Endothelial cell of umbilical vein (primary cell): ENCODE results near the gene SLC12A7. TPM values are rescaled to one million over a fixed set of nuclear protein-coding genes. Genes with fewer than 3 reads are reported as not detected.

ENCODE experiments used
- BruUV-seq: library from RNA; stranded (reverse); fragments of 400-500 nt; replicated peaks from 2 replicates; lab custom pipeline; 2021; lab: Mats Ljungman, UMichigan
- CTCF ChIA-PET: fragments of 300-600, 350-600 bp; sonication (Branson Sonifier 250); formaldehyde crosslinking; loops from one replicate; lab custom pipeline; 2021; ENCODE audit warnings: antibody characterized with exemption, inconsistent platforms; lab: Charles Lee
- POLR2A ChIA-PET: fragments of 300-600, 350-600 bp; sonication (Branson Sonifier 250); formaldehyde crosslinking; loops from one replicate; lab custom pipeline; 2021; ENCODE audit warnings: antibody characterized with exemption, inconsistent platforms; lab: Charles Lee
- DNase-seq: peaks from one replicate; pipeline ENCODE4 v3.0.0-alpha.2; 2011; ENCODE audit warnings: low read depth, low spot score
- FAIRE-seq: peaks from 2 replicates; lab custom pipeline; 2011; peaks lifted over from hg19 to GRCh38; lab: Jason Lieb, UNC
- H2AFZ ChIP-seq: 2 replicates; pipeline ENCODE4 v1.6.0; 2012; ENCODE audit warnings: low read depth, low read length, control low read depth, inconsistent platforms
- H3K27ac ChIP-seq: 2 replicates; pipeline ENCODE4 v1.5.1; 2011; ENCODE audit warnings: low read depth, mild to moderate bottlenecking, control low read depth, low read length, moderate library complexity; ENCODE audit not compliant: insufficient read depth
- H3K27me3 ChIP-seq, 2 experiments: 2 replicates each; pipeline versions ENCODE4 v1.6.0 to v1.6.1; 2011; ENCODE audit warnings: low read length in 2 of 2, mixed read lengths in 1 of 2; ENCODE audit not compliant: control insufficient read depth in 2 of 2, insufficient read depth in 2 of 2
- H3K36me3 ChIP-seq, 2 experiments: 2 replicates in 1 of 2; 3 replicates in 1 of 2; pipeline ENCODE4 v1.5.1; 2011; ENCODE audit warnings: low read length in 2 of 2, mild to moderate bottlenecking in 1 of 2, moderate library complexity in 1 of 2; ENCODE audit not compliant: control insufficient read depth in 2 of 2, insufficient read depth in 2 of 2; ENCODE audit errors: extremely low read depth in 1 of 2
- H3K4me1 ChIP-seq: 3 replicates; pipeline ENCODE4 v1.5.1; 2011; ENCODE audit warnings: mild to moderate bottlenecking, low read length; ENCODE audit not compliant: control insufficient read depth, insufficient read depth; ENCODE audit errors: extremely low read depth
- H3K4me2 ChIP-seq: 2 replicates; pipeline ENCODE4 v1.6.1; 2011; ENCODE audit warnings: low read length, control low read depth, mixed read lengths; ENCODE audit not compliant: insufficient read depth
- H3K4me3 ChIP-seq, 3 experiments: fragments of 200-600 bp in 1 of 3; sonication (generic), shearing (Covaris generic) in 1 of 3; replicated peaks in 1 of 3; 2 replicates each; pipeline ENCODE4 v1.5.1; 2011 to 2016; ENCODE audit warnings: control low read depth in 3 of 3, low read length in 3 of 3, mild to moderate bottlenecking in 2 of 3, inconsistent platforms in 1 of 3, low read depth in 1 of 3, moderate library complexity in 1 of 3; ENCODE audit not compliant: insufficient read depth in 1 of 3
- H3K79me2 ChIP-seq: 2 replicates; pipeline ENCODE4 v1.6.0; 2012; ENCODE audit warnings: low read length, inconsistent platforms; ENCODE audit not compliant: control insufficient read depth, insufficient read depth
- H3K9ac ChIP-seq: replicated peaks from 2 replicates; pipeline ENCODE3; 2011; ENCODE audit warnings: low read length, control low read depth; ENCODE audit not compliant: insufficient read depth; ENCODE audit errors: extremely low read depth
- H3K9me1 ChIP-seq: replicated peaks from 3 replicates; pipeline ENCODE4 v1.6.0; 2011; ENCODE audit warnings: mild to moderate bottlenecking, low read length; ENCODE audit not compliant: control insufficient read depth, insufficient read depth; ENCODE audit errors: extremely low read depth
- H3K9me3 ChIP-seq: replicated peaks from 2 replicates; pipeline ENCODE4 v1.5.1; 2012; ENCODE audit warnings: low read length, inconsistent platforms; ENCODE audit not compliant: control insufficient read depth, insufficient read depth
- H4K20me1 ChIP-seq: replicated peaks from 2 replicates; pipeline ENCODE3; 2011; ENCODE audit warnings: mild to moderate bottlenecking, low read length; ENCODE audit not compliant: control insufficient read depth, insufficient read depth; ENCODE audit errors: extremely low read depth
- EZH2 ChIP-seq: IDR thresholded peaks from 2 replicates; pipeline ENCODE4 v1.6.1; 2012; ENCODE audit warnings: borderline replicate concordance, low read depth, mild to moderate bottlenecking, moderate library complexity, low read length, inconsistent platforms; ENCODE audit not compliant: severe bottlenecking
- FOS ChIP-seq: IDR thresholded peaks from 2 replicates; pipeline ENCODE4 v1.6.1; 2011; ENCODE audit warnings: mild to moderate bottlenecking, low read length, moderate library complexity, borderline replicate concordance; ENCODE audit not compliant: insufficient read depth
- GATA2 ChIP-seq: IDR thresholded peaks from 2 replicates; pipeline ENCODE4 v1.7.0; 2011; ENCODE audit warnings: low read depth, mild to moderate bottlenecking, moderate library complexity, mixed read lengths, low read length; ENCODE audit not compliant: insufficient read length, insufficient read depth
- MYC ChIP-seq: IDR thresholded peaks from one replicate; pipeline ENCODE4 v1.6.1; 2011; ENCODE audit warnings: mild to moderate bottlenecking, low read depth, low read length
- POLR2A ChIP-seq: IDR thresholded peaks from 2 replicates; pipeline ENCODE4 v1.6.1; 2012; ENCODE audit warnings: low read depth, mild to moderate bottlenecking, control low read depth, low read length
- POLR2AphosphoS5 ChIP-seq: IDR thresholded peaks from 2 replicates; pipeline ENCODE4 v1.6.1; 2012; ENCODE audit warnings: low read depth, mild to moderate bottlenecking, control low read depth, low read length, moderate library complexity; ENCODE audit not compliant: insufficient read depth
- dilution Hi-C: fragments of 300-500 bp; cut with MboI; formaldehyde crosslinking; loops from one replicate; pipeline ENCODE4 v1.15.0; 2019; ENCODE audit warnings: low sequenced_read_pairs; ENCODE audit not compliant: extremely low pct_ligation_motif_present
- intact Hi-C: fragments of 100-400 bp; cut with micrococcal nuclease; formaldehyde crosslinking; loops from one replicate; pipeline ENCODE4 v1.10.0; 2022
- polyA plus RNA-seq, 4 experiments: library from polyadenylated mRNA; depleted of rRNA in 3 of 4; stranded (reverse) in 3 of 4; unstranded in 1 of 4; fragments of >200 nt; gene quantifications; 2 replicates each; pipeline versions ENCODE4 v1.2.1 to v1.2.3, GENCODE V29; 2011 to 2012; ENCODE audit warnings: missing spikeins in 1 of 4
- total RNA-seq: library from RNA; stranded (reverse); gene quantifications from 2 replicates; pipeline ENCODE4 v1.2.3, GENCODE V29; 2021
- TF ChIP-seq, protein P1 (sequence below), 2 donors: IDR thresholded peaks; 1 replicate in 1 of 2; 2 replicates in 1 of 2; pipeline ENCODE4 v1.5.1; 2011; ENCODE audit warnings: low read length in 2 of 2, mild to moderate bottlenecking in 2 of 2, moderate library complexity in 2 of 2, control low read depth in 1 of 2, inconsistent platforms in 1 of 2, low read depth in 1 of 2; ENCODE audit not compliant: insufficient read depth in 1 of 2; ENCODE audit errors: extremely low read depth in 1 of 2
- TF ChIP-seq, protein P2 (sequence below): IDR thresholded peaks from 2 replicates; pipeline ENCODE4 v1.6.1; 2011; ENCODE audit not compliant: insufficient read depth, insufficient read length

SLC12A7 gene
- total and polyA plus RNA-seq, 2 donors (not counting 3 experiments of a cell fraction or from before 2014, with no cell fraction given): 16.4 to 38.8 TPM

DNA sequence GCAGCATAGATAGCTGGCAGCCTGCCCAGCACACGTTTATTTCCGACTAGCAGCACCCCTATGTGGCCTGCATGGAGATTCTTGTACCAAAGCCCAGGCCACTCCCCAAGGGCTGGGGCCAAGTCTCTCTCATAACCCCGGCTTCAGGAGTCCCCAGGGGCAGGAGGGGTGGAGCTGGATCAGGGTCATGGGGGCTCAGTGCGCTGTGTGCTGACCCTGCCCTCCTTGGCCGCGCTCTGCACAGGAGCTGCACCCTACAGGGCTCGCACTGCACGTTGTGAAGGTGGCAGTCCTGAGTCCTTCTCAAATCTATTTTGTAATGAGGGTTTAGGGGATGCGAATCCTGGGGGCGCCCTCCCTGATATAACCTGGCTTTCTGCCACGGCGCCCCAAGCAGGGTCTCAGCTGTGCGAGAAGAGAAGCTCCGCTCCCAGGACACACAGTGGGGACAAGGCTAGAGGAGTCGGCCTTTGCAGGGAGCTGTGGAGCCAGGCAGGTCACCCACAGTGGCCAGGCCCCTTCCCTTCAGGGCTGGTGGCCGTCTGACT is 74.7 kb downstream of the SLC12A7 start:
- H3K27ac ChIP-seq: no peak overlapping the region
- dilution Hi-C loops: no loop called here
- intact Hi-C loops: no loop called here
- no peak overlapping the region for H3K9ac ChIP-seq
- H3K79me2 ChIP-seq: no peaks in the 10 kb centered on the region
- BruUV-seq: no TSS peak
- no peaks in the 10 kb centered on the region for H3K9me3 ChIP-seq
- no peaks in the 10 kb centered on the region for H3K36me3 ChIP-seq
- H2AFZ ChIP-seq: no peak overlapping the region
- FAIRE-seq (no peak), DNase-seq (no peak)
- no peak overlapping the region for H3K4me2 ChIP-seq
- CTCF ChIA-PET: no interaction called here
- no peaks in the 10 kb centered on the region for H3K27me3 ChIP-seq
- POLR2A ChIA-PET: no interaction called here
- no peaks in the 10 kb centered on the region for H3K9me1 ChIP-seq
- H4K20me1 ChIP-seq: no peaks in the 10 kb centered on the region
- no peaks in the 10 kb centered on the region for H3K4me1 ChIP-seq
- TF ChIP-seq POLR2A (no peak), GATA2 (no peak), POLR2AphosphoS5 (no peak), EZH2 (no peak), MYC (no peak), FOS (no peak)
- TF ChIP-seq, protein P1, sequence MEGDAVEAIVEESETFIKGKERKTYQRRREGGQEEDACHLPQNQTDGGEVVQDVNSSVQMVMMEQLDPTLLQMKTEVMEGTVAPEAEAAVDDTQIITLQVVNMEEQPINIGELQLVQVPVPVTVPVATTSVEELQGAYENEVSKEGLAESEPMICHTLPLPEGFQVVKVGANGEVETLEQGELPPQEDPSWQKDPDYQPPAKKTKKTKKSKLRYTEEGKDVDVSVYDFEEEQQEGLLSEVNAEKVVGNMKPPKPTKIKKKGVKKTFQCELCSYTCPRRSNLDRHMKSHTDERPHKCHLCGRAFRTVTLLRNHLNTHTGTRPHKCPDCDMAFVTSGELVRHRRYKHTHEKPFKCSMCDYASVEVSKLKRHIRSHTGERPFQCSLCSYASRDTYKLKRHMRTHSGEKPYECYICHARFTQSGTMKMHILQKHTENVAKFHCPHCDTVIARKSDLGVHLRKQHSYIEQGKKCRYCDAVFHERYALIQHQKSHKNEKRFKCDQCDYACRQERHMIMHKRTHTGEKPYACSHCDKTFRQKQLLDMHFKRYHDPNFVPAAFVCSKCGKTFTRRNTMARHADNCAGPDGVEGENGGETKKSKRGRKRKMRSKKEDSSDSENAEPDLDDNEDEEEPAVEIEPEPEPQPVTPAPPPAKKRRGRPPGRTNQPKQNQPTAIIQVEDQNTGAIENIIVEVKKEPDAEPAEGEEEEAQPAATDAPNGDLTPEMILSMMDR (IDR thresholded peaks at IDR 0.05; ENCODE audit: extremely low read depth in 1 of 2, insufficient read depth in 1 of 2, low read depth in 1 of 2, low read length in 2 of 2): no peak
- TF ChIP-seq, protein P2, sequence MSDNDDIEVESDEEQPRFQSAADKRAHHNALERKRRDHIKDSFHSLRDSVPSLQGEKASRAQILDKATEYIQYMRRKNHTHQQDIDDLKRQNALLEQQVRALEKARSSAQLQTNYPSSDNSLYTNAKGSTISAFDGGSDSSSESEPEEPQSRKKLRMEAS: no peak
- no peak overlapping the region for H3K4me3 ChIP-seq
